K562 (cell line): ENCODE measurements around the gene SAMM50. TPM values are rescaled to one million over a fixed set of nuclear protein-coding genes. Genes with fewer than 3 reads are reported as not detected.

ENCODE experiments used
- FOXP1 ChIP-seq: sonication (generic); formaldehyde crosslinking; IDR thresholded peaks from 2 replicates; pipeline ENCODE4 v1.8.0; 2022; ENCODE audit warnings: mild to moderate bottlenecking, missing genetic modification reagents
- NFATC3 ChIP-seq: fragments of 450-650 bp; IDR thresholded peaks from 2 replicates; pipeline ENCODE4 v1.6.1; 2017; ENCODE audit warnings: mild to moderate bottlenecking
- NR2F6 ChIP-seq: fragments of 450-650 bp; formaldehyde crosslinking; IDR thresholded peaks from 2 replicates; pipeline ENCODE4 v1.4.0; 2020; ENCODE audit warnings: mild to moderate bottlenecking
- PATZ1 ChIP-seq: fragments of 250-450 bp; sonication (Bioruptor Pico); IDR thresholded peaks from 2 replicates; pipeline ENCODE4 v1.5.0; 2020; ENCODE audit warnings: mild to moderate bottlenecking, borderline replicate concordance
- SRSF3 ChIP-seq: fragments of 200-400 bp; formaldehyde crosslinking; IDR thresholded peaks from 2 replicates; pipeline ENCODE4 v1.6.1; 2016; ENCODE audit warnings: mild to moderate bottlenecking, low read length, moderate library complexity; ENCODE audit not compliant: insufficient read depth
- ZFP36 ChIP-seq: fragments of 150-350 bp; IDR thresholded peaks from 2 replicates; pipeline ENCODE4 v1.6.1; 2018; ENCODE audit warnings: low read length, low read depth; ENCODE audit not compliant: partially characterized antibody
- ZNF124 ChIP-seq: sonication (generic); formaldehyde crosslinking; IDR thresholded peaks from 2 replicates; pipeline ENCODE4 v1.8.1; 2022; ENCODE audit warnings: missing genetic modification reagents
- polyA plus RNA-seq, 8 experiments: library from polyadenylated mRNA; depleted of rRNA in 4 of 8; stranded (reverse) in 5 of 8; unstranded in 3 of 8; fragments of >200 nt; fragmentation: Nextera tagmentation in 2 of 8; fragmentation: Illumina TruSeq in 1 of 8; extraction: Ambion mirVana in 2 of 8; extraction: Trizol in 1 of 8; gene quantifications; 2 replicates each; pipeline versions ENCODE4 v1.2.1 to v1.2.3, GENCODE V29; 2011 to 2014; ENCODE audit warnings: inconsistent platforms in 1 of 8, missing spikeins in 1 of 8
- total RNA-seq, 7 experiments: library from RNA; depleted of rRNA in 6 of 7; stranded (reverse); fragments of >200 nt in 6 of 7; fragmentation: Illumina TruSeq in 2 of 7; extraction: Trizol in 2 of 7; gene quantifications; 2 replicates each; pipeline versions ENCODE4 v1.2.1 to v1.2.3, GENCODE V29; 2011 to 2021; ENCODE audit warnings: low replicate concordance in 1 of 7
- TF ChIP-seq, protein P1 (sequence below), 2 experiments: fragments of 450-650 bp; IDR thresholded peaks; 2 replicates each; pipeline ENCODE4 v1.6.1; 2016; ENCODE audit warnings: mild to moderate bottlenecking in 2 of 2, borderline replicate concordance in 1 of 2, low read depth in 1 of 2, moderate library complexity in 1 of 2

SAMM50 gene
- total and polyA plus RNA-seq, 9 of the 15 experiments (the other 6 are each of a cell fraction or from before 2014, with no cell fraction given), result 14.6 to 49.3 (median 38.1) TPM

GRCh38 chr22:44032126-44032730, 77.0 kb downstream of the SAMM50 start (continued):
- TF ChIP-seq, protein P1, sequence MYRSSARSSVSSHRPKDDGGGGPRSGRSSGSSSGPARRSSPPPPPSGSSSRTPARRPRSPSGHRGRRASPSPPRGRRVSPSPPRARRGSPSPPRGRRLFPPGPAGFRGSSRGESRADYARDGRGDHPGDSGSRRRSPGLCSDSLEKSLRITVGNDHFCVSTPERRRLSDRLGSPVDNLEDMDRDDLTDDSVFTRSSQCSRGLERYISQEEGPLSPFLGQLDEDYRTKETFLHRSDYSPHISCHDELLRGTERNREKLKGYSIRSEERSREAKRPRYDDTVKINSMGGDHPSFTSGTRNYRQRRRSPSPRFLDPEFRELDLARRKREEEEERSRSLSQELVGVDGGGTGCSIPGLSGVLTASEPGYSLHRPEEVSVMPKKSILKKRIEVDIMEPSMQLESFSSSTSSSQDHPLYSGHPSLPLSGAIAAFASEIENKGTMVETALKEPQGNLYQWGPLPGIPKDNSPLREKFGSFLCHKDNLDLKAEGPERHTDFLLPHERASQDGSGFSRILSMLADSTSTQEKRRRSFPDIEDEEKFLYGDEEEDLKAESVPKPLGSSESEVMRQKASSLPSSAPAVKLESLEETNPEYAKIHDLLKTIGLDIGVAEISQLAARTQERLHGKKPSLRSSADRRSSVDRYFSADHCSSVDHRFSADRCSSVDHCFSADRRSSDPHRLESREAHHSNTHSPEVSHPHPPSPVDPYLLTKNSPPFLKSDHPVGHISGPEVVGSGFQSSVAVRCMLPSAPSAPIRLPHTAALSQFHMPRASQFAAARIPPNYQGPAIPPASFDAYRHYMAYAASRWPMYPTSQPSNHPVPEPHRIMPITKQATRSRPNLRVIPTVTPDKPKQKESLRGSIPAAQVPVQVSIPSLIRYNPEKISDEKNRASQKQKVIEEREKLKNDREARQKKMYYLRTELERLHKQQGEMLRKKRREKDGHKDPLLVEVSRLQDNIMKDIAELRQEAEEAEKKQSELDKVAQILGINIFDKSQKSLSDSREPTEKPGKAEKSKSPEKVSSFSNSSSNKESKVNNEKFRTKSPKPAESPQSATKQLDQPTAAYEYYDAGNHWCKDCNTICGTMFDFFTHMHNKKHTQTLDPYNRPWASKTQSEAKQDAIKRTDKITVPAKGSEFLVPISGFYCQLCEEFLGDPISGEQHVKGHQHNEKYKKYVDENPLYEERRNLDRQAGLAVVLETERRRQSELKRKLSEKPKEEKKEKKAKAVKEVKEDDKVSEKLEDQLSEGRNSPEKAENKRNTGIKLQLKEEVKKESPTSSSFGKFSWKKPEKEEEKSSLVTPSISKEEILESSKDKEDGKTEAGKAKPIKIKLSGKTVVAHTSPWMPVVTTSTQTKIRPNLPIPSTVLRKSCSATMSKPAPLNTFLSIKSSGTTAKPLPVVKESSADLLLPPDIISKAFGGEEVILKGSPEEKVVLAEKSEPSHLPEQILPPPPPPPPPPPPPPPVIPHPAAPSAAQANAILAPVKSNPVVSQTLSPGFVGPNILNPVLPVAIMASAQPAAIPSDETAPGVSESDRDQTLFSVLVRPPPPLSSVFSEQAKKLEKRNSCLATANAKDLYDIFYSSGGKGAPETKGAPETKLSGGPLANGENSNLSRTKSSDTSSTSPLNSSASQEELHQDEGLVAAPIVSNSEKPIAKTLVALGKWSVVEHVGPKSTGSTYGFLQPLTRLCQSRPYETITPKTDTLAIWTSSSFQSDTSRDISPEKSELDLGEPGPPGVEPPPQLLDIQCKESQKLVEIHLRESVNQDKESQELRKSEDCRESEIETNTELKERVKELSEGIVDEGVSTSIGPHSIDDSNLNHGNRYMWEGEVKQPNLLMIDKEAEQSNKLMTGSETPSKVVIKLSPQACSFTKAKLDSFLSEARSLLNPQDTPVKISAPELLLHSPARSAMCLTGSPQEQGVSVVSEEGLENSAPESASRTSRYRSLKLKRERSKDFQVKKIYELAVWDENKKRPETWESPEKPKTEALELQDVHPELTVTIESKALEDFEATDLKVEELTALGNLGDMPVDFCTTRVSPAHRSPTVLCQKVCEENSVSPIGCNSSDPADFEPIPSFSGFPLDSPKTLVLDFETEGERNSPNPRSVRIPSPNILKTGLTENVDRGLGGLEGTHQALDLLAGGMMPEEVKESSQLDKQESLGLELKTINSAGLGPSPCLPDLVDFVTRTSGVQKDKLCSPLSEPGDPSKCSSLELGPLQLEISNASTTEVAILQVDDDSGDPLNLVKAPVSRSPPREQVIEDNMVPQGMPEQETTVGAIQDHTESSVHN (IDR thresholded peaks at IDR 0.05; ENCODE audit: borderline replicate concordance in 1 of 2, low read depth in 1 of 2), result no peak
- TF ChIP-seq FOXP1 (CRISPR knock-in tag), result no peak
- no peak for TF ChIP-seq NR2F6
- no peak for TF ChIP-seq ZFP36
- TF ChIP-seq NFATC3, result no peak
- no peak for TF ChIP-seq PATZ1 (CRISPR knock-in tag)
- TF ChIP-seq ZNF124 (CRISPR knock-in tag), result no peak
- TF ChIP-seq SRSF3, result no peak
- TF ChIP-seq, all 486 proteins: peak for 0
